Transverse colon (tissue), 4 donors: ENCODE measurements around the gene IZUMO4. TPM values are rescaled to one million over a fixed set of nuclear protein-coding genes. Genes with fewer than 3 reads are reported as not detected.

ENCODE experiments used
- DNase-seq: peaks from one replicate; pipeline ENCODE4 v3.0.0-alpha.2; 2019
- H3K27ac ChIP-seq, 4 donors: fragments of 200-600 bp; sonication (generic); 2 replicates each; pipeline ENCODE4 v1.5.1; 2016 to 2018; ENCODE audit warnings: inconsistent platforms in 4 of 4
- H3K27me3 ChIP-seq: fragments of 200-600 bp; sonication (generic); 2 replicates; pipeline ENCODE4 v1.5.1; 2017; ENCODE audit warnings: inconsistent platforms
- H3K36me3 ChIP-seq, 4 donors: fragments of 200-600 bp; sonication (generic); 2 replicates each; pipeline ENCODE4 v1.5.1; 2017 to 2019; ENCODE audit warnings: inconsistent platforms in 4 of 4
- H3K4me1 ChIP-seq, 4 donors: fragments of 200-600 bp; sonication (generic); 2 replicates each; pipeline ENCODE4 v1.5.1; 2017 to 2020; ENCODE audit warnings: inconsistent platforms in 4 of 4
- H3K4me3 ChIP-seq, 4 donors: fragments of 200-600 bp; sonication (generic); 1 replicate in 1 of 4; 2 replicates in 3 of 4; pipeline versions ENCODE4 v1.5.1 to v1.6.1; 2017 to 2019; ENCODE audit warnings: inconsistent platforms in 4 of 4
- H3K9me3 ChIP-seq, 2 donors: fragments of 200-600 bp; sonication (generic); 2 replicates each; pipeline ENCODE4 v1.5.1; 2017 to 2019; ENCODE audit warnings: inconsistent platforms in 2 of 2
- EP300 ChIP-seq: sonication (generic); formaldehyde crosslinking; IDR thresholded peaks from one replicate; pipeline ENCODE4 v1.6.1; 2017; ENCODE audit warnings: antibody characterized with exemption, low read depth
- POLR2A ChIP-seq: fragments of 450-650 bp; IDR thresholded peaks from one replicate; pipeline ENCODE4 v1.6.1; 2016; ENCODE audit warnings: antibody characterized with exemption, mild to moderate bottlenecking, moderate library complexity
- POLR2AphosphoS5 ChIP-seq, 3 donors: sonication (generic); formaldehyde crosslinking; IDR thresholded peaks; one replicate each; pipeline ENCODE4 v1.6.1; 2016; ENCODE audit warnings: antibody characterized with exemption in 3 of 3
- WGBS, 2 donors: methylation state at CpG; one replicate each; pipeline ENCODE4 v1.1.5; 2018; ENCODE audit warnings: low coverage in 1 of 2; 5-methylcytosine and 5-hydroxymethylcytosine counted together
- in situ Hi-C, 4 donors: fragments of 200-750 bp; cut with MboI; loops; one replicate each; pipeline versions ENCODE4 v1.15.0 to v1.15.1; 2017; ENCODE audit warnings: low sequenced_read_pairs in 3 of 4, low pct_ligation_motif_present in 1 of 4, low pct_unique_long_range_greater_than_20kb in 1 of 4
- intact Hi-C: fragments of 100-400 bp; cut with DNase I; formaldehyde crosslinking; loops from one replicate; pipeline ENCODE4 v1.15.1; 2023; ENCODE audit warnings: low total_unique reads
- total RNA-seq, 4 donors: library from RNA; depleted of rRNA; stranded (reverse); fragments of >200 nt; gene quantifications; one replicate each; pipeline ENCODE4 v1.1.0, GENCODE V29; 2016
- TF ChIP-seq, protein P1 (sequence below), 5 experiments: fragments of 200-600 bp in 3 of 5; fragments of 450-650 bp in 2 of 5; sonication (generic) in 3 of 5; IDR thresholded peaks; 1 replicate in 2 of 5; 2 replicates in 3 of 5; pipeline ENCODE4 v1.5.1; 2016 to 2017; ENCODE audit warnings: antibody characterized with exemption in 5 of 5, inconsistent platforms in 3 of 5, mild to moderate bottlenecking in 2 of 5, moderate library complexity in 1 of 5

The IZUMO4 gene
- total RNA-seq, 4 donors from 2014 or later: 2.3 to 5.4 TPM; not detected in 2

DNA sequence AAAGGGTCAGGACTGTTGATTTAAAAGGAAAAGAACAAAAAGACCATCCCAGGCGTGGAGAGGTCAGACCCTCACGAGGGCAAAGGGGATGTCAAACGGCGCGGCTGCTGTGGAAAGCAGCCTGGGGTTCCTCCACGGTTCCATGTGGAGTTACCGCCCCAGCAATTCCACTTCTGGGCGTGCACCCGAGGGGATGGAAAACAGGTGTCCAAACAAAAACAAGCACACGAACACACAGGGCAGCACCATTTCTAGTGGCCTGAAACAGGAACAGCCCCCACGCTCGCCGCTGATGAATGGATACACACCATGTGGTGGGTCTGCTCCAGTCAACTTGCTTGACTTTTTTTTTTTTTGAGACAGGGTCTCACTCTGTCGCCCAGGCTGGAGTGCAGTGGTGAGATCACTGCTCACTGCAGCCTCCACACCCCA lies 43.4 kb downstream of the IZUMO4 start:
- Histone ChIP-seq H3K4me1 (no peaks in the 10 kb centered on the region), H3K27me3 (no peaks in the 10 kb centered on the region), H3K9me3 (no peaks in the 10 kb centered on the region), H3K27ac (no peak overlapping the region), H3K36me3 (peaks cover 0 to 23% (median 4%) of the 10 kb centered on the region in 4 donors), H3K4me3 (no peak overlapping the region)
- in situ Hi-C loops (no loop called here), intact Hi-C loops (no loop called here)
- WGBS, 2 donors: 80 to 85% methylated on average over 2 to 14 of the region's 14 CpGs
- TF ChIP-seq POLR2AphosphoS5 (IDR thresholded peaks at IDR 0.05) (no peak), POLR2A (no peak), EP300 (no peak)
- TF ChIP-seq, protein P1, sequence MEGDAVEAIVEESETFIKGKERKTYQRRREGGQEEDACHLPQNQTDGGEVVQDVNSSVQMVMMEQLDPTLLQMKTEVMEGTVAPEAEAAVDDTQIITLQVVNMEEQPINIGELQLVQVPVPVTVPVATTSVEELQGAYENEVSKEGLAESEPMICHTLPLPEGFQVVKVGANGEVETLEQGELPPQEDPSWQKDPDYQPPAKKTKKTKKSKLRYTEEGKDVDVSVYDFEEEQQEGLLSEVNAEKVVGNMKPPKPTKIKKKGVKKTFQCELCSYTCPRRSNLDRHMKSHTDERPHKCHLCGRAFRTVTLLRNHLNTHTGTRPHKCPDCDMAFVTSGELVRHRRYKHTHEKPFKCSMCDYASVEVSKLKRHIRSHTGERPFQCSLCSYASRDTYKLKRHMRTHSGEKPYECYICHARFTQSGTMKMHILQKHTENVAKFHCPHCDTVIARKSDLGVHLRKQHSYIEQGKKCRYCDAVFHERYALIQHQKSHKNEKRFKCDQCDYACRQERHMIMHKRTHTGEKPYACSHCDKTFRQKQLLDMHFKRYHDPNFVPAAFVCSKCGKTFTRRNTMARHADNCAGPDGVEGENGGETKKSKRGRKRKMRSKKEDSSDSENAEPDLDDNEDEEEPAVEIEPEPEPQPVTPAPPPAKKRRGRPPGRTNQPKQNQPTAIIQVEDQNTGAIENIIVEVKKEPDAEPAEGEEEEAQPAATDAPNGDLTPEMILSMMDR (IDR thresholded peaks at IDR 0.05): no peak
- no peak for DNase-seq

DNA sequence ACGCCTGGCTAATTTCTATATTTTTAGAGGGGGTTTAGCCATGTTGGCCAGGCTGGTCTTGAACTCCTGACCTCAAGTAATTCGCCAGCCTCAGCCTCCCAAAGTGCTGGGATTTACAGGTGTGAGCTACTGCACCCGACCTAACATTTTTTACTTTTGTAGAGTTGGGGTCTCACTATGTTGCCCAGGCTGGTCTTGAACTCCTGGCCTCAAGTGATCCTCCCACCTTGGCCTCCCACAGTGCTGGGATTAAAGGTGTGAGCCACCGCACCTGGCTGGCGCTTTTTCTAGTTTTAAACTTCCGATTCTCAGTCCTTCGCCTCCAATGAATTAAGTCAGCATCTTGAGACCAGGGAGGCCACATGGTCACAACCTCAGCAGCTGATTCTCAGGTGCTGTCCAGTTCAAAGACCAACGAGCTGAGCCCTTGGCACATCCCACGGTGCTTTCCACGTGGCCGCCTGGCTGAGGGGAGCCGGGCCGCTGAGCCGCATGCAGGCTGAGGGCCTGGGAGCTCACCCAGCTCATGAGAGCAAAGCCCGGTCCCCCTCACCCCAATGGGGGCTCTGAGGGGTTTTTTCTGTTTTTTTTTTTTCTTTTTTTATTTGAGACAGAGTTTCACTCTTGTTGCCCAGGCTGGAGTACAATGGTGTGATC lies 45.6 kb downstream of the IZUMO4 start:
- Histone ChIP-seq H3K27ac (no peak overlapping the region), H3K27me3 (no peaks in the 10 kb centered on the region), H3K36me3 (peaks cover 0 to 11% (median 4%) of the 10 kb centered on the region in 4 donors), H3K9me3 (no peaks in the 10 kb centered on the region), H3K4me3 (no peak overlapping the region), H3K4me1 (peaks cover 0 to 6% (median 0%) of the 10 kb centered on the region in 4 donors)
- in situ Hi-C loops: no loop called here
- 95 to 100% methylated on average over 1 to 15 of the region's 15 CpGs for WGBS, 2 donors
- intact Hi-C loops: no loop called here
- TF ChIP-seq, protein P1 (IDR thresholded peaks at IDR 0.05): no peak
- TF ChIP-seq EP300: no peak
- TF ChIP-seq POLR2AphosphoS5 (IDR thresholded peaks at IDR 0.05): no peak
- TF ChIP-seq POLR2A: no peak
- DNase-seq: no peak

DNA sequence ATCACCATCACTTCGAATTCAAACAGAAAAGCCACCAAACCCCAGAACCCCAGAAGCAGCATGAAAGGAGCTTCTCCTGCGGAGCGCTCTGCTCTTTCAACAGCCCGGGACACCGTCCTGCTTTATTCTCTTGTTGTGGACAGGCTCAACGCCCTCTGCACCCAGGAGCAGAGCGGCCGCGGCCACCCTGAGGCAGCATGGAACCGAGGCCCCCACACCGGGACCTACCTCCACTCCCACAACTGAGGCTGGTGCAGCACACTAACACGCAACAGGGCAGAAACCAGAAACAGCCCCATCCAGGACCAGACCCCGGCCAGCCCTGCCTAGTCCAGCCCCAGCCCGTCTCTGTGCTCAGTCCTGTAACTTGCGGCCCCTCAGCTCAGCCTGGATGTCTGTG lies 47.5 kb downstream of the IZUMO4 start:
- Histone ChIP-seq H3K4me3 (no peak overlapping the region), H3K36me3 (no peaks in the 10 kb centered on the region), H3K4me1 (peaks cover 5 to 24% (median 7%) of the 10 kb centered on the region in 4 donors), H3K9me3 (no peaks in the 10 kb centered on the region), H3K27me3 (no peaks in the 10 kb centered on the region), H3K27ac (no peak overlapping the region)
- TF ChIP-seq EP300: no peak
- TF ChIP-seq POLR2A: no peak
- no peak for TF ChIP-seq POLR2AphosphoS5 (IDR thresholded peaks at IDR 0.05)
- TF ChIP-seq, protein P1 (IDR thresholded peaks at IDR 0.05): no peak
- 92% methylated on average over 15 of the region's 15 CpGs; no CpG with 5 or more reads in 1 of the 2 donors for WGBS, 2 donors
- no peak for DNase-seq
- intact Hi-C loops (no loop called here), in situ Hi-C loops (no loop called here)

DNA sequence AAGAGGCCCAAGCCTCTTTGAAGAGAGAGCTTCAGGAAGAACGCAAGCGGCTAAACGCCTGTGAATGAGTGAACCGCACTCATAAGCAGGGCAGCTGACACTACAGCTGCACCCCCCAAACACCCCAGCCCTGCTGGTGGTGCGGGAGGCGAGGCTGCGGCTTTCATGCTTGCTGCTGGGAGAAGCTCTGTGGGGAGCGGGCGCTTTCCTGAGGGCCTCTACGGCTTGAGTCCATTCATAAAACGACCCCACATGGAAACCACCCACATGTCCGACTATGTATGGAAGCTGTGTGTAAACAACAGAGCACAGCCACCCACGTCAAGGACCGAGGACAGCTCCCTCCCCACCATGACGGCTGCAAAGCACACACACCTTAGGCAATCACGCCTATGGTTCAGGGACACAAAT lies 49.1 kb downstream of the IZUMO4 start:
- no peaks in the 10 kb centered on the region for H3K27me3 ChIP-seq
- TF ChIP-seq POLR2AphosphoS5 (IDR thresholded peaks at IDR 0.05) (no peak), POLR2A (no peak), EP300 (no peak)
- TF ChIP-seq, protein P1 (IDR thresholded peaks at IDR 0.05): no peak
- H3K27ac ChIP-seq: no peak overlapping the region
- H3K4me3 ChIP-seq: no peak overlapping the region
- intact Hi-C loops (no loop called here), in situ Hi-C loops (no loop called here)
- H3K9me3 ChIP-seq: no peaks in the 10 kb centered on the region
- H3K36me3 ChIP-seq: no peaks in the 10 kb centered on the region
- peaks cover 18 to 39% (median 22%) of the 10 kb centered on the region in 4 donors for H3K4me1 ChIP-seq
- WGBS, 2 donors: 77% methylated on average over 16 of the region's 16 CpGs; no CpG with 5 or more reads in 1 of the 2 donors
- no peak for DNase-seq
